Right renal cortex interstitium (tissue), 3 donors: ENCODE data around the gene DNM3. TPM values are rescaled to one million over a fixed set of nuclear protein-coding genes. Genes with fewer than 3 reads are reported as not detected.
"Not testable (repeated sequence)": the region's sequence is repeated elsewhere in the genome, so short reads cannot be mapped to it uniquely, and the experiment has no call there.

Experiments
- DNase-seq, 3 donors: peaks; one replicate each; pipeline ENCODE4 v3.0.0-alpha.2; 2013; ENCODE audit warnings: low read depth in 3 of 3, low spot score in 2 of 3
- polyA plus RNA-seq, 3 donors: library from polyadenylated mRNA; unstranded; fragments of 120-200 nt; gene quantifications; one replicate each; pipeline ENCODE4 v1.2.1, GENCODE V29; 2013; ENCODE audit not compliant: insufficient read length in 3 of 3

The DNM3 gene
- polyA plus RNA-seq, 3 donors: 4.5 to 5.4 (median 5.4) TPM

- DNase-seq: no peak
Measured at GRCh38 chr1:172298141-172298540, 456.8 kb downstream of the DNM3 start.

GRCh38 chr1:172298911-172299310 is 457.6 kb downstream of the DNM3 start:
- no peak for DNase-seq

GRCh38 chr1:172299515-172299914 is 458.2 kb downstream of the DNM3 start:
- no peak for DNase-seq

GRCh38 chr1:172307508-172307907 is 466.2 kb downstream of the DNM3 start:
- DNase-seq: not testable (repeated sequence)

GRCh38 chr1:172308142-172308541 is 466.8 kb downstream of the DNM3 start:
- no peak for DNase-seq

- DNase-seq: no peak
Measured at GRCh38 chr1:172308577-172308976, 467.3 kb downstream of the DNM3 start.

GRCh38 chr1:172320733-172321132 is 479.4 kb downstream of the DNM3 start:
- DNase-seq: no peak

- no peak for DNase-seq
Measured at GRCh38 chr1:172321451-172321850, 480.2 kb downstream of the DNM3 start.

- DNase-seq: peak in 1 of 3 donors; percentile 59
Measured at GRCh38 chr1:172322219-172323061, 481.1 kb downstream of the DNM3 start.

- DNase-seq: no peak
Measured at GRCh38 chr1:172323686-172324085, 482.4 kb downstream of the DNM3 start.

GRCh38 chr1:172324086-172324485 is 482.8 kb downstream of the DNM3 start:
- no peak for DNase-seq

- DNase-seq: no peak
Measured at GRCh38 chr1:172324761-172325160, 483.5 kb downstream of the DNM3 start.

GRCh38 chr1:172325531-172325930 is 484.2 kb downstream of the DNM3 start:
- no peak for DNase-seq

GRCh38 chr1:172326136-172326535 is 484.8 kb downstream of the DNM3 start:
- no peak for DNase-seq

- no peak for DNase-seq
Measured at GRCh38 chr1:172328266-172328665, 487.0 kb downstream of the DNM3 start.

- no peak for DNase-seq
Measured at GRCh38 chr1:172332230-172332629, 490.9 kb downstream of the DNM3 start.

GRCh38 chr1:172335377-172335776 is 494.1 kb downstream of the DNM3 start:
- DNase-seq: no peak

- DNase-seq: no peak
Measured at GRCh38 chr1:172338295-172338735, 497.0 kb downstream of the DNM3 start.

GRCh38 chr1:172339842-172340241 is 498.5 kb downstream of the DNM3 start:
- DNase-seq: no peak

- no peak for DNase-seq
Measured at GRCh38 chr1:172340520-172340919, 499.2 kb downstream of the DNM3 start.

- no peak for DNase-seq
Measured at GRCh38 chr1:172341697-172342096, 500.4 kb downstream of the DNM3 start.

- no peak for DNase-seq
Measured at GRCh38 chr1:172342584-172343239, 501.4 kb downstream of the DNM3 start.
